ENCODE data around the gene BSPRY. TPM values are rescaled to one million over a fixed set of nuclear protein-coding genes. Genes with fewer than 3 reads are reported as not detected.
"Not testable (repeated sequence)": the region's sequence is repeated elsewhere in the genome, so short reads cannot be mapped to it uniquely, and the experiment has no call there.

BSPRY gene
- total RNA-seq, 1 donor from 2014 or later, result 7.6 TPM

DNA sequence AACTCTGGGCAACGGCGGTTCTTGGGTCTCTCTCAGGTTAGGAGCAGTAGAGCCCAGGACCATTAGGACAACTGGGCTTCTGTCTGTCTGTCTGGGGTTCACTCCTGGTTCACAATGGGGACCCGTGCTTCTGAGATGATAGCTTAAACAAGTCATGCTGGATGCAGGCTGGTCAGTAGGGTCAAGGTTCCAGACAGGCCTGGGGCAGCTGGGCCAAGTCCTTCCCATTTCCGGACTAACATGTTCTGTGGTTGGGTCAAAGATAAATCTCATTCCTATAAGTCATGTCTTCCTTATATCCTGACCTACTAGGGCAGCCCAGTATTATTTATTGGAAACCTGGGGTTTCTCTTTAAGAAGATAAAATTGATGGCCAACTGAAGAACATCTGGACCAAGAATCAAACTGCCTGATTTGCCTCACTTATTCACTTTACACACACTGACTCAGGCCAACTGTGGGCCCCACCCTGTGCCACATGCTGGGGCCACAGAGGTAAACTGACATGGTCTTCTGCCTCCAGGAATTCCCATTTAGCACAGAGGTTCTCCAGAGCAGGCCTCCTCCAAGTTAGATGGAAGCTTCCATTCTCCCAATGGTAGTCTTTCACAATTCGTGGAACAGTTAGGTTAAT lies 19.1 kb downstream of the BSPRY start:
- intact Hi-C loops (cut with micrococcal nuclease), result no loop called here

DNA sequence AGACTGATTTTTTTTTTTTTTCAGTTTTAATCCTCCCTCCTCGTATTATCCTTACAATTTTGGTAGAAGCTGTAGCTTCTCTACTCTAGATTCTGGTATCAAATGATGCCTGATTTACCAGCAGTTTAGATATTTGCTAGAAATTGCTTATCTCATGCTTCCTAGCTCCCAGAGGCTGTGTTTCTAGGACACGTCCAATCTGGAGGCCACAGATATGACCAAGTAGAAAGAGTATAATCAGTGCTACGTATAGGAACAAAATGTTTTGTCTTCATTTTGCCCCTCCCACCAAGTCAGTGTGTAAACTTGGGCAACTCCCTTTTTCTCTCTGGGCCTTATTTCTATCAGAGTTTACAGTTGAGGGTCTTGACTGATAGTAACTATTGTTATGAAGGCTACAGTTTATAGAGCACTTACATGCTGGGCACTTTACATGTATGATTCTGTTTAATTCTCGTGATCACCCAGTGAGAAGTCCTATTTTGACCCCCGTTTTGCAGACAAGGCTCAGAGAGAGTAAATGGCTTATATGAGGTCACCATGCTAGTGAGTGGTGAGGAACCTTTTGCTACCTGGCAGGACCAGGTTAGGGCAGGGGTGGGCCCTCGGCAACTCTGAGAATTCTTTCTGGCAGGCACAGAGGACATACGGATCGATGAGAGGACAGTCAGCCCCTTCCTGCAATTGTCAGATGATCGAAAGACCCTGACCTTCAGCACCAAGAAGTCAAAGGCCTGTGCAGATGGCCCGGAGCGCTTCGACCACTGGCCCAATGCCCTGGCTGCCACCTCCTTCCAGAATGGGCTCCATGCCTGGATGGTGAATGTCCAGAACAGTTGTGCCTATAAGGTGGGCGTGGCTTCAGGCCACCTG lies 19.9 kb downstream of the BSPRY start:
- intact Hi-C loops (cut with micrococcal nuclease), result no loop called here

DNA sequence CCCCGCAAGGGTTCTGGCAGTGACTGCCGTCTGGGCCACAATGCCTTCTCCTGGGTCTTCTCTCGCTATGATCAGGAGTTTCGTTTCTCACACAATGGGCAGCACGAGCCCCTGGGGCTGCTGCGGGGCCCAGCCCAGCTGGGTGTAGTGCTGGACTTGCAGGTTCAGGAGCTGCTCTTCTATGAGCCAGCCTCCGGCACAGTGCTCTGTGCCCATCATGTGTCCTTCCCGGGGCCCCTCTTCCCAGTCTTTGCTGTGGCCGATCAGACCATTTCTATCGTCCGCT lies 20.5 kb downstream of the BSPRY start:
- intact Hi-C loops (cut with micrococcal nuclease), result no loop called here

DNA sequence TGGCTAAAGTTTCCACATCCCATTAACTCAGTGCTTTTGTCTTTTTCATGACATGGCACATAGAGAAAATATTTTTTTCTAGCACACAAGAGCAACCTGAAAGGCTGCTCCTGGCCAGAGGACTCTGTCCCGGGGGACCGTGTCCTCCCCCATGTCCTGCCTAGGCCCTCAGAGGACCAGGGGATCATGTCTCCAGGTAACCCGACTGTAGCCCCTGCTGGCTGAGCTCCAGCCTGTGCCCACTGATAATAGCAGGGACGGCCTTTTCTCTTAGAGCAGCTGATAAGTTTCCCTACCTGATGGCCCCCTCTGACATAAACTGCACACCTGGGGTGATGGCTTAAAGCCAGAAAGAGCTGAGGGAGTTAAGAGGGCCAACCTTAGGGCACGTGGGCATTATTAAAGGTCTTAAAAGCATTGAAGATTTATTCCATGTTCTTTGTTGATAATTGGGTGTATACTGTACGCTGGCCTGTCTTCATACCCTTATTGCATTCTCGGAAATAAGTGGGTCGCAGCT lies 21.5 kb downstream of the BSPRY start:
- intact Hi-C loops (cut with micrococcal nuclease), result no loop called here

DNA sequence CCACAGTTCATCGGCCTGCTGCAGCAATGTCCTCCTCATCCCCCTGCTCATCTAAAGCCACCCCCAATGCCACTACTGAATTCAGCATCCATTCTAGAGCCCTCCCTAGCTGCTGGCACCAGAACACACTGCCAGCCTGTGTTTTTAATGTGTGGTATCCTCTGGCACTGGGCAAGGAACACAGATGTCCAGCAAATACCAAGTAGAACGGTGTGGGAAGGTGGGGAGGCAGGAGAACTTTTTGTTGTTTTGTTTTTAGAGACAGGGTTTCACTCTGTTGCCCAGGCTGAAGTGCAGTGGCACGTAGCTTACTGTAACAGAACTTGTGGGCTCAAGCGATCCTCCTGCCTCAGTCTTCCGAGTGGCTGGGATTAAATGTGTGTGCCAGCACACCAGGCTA lies 22.7 kb downstream of the BSPRY start:
- intact Hi-C loops (cut with micrococcal nuclease), result no loop called here

DNA sequence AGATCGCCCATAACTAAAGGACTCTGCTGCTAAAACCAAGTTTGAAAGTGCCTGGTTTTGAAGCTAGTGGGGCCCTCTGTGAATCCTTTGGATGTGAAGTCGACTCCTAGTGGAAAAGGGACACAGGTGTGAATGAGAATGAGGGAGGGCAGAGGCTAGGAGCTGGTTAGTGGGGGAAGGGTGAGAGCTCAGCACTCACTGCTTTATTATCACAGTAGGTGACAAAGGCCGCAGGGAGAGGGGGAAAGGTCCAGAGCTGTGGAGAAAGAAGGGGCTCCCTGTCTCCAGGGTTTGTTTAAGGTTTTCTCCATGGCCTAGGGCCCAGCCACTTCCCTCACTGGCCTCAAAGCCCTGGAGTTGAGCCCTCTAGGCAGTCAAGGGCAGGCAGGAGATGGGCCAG lies 23.9 kb downstream of the BSPRY start:
- intact Hi-C loops (cut with micrococcal nuclease), result no loop called here

DNA sequence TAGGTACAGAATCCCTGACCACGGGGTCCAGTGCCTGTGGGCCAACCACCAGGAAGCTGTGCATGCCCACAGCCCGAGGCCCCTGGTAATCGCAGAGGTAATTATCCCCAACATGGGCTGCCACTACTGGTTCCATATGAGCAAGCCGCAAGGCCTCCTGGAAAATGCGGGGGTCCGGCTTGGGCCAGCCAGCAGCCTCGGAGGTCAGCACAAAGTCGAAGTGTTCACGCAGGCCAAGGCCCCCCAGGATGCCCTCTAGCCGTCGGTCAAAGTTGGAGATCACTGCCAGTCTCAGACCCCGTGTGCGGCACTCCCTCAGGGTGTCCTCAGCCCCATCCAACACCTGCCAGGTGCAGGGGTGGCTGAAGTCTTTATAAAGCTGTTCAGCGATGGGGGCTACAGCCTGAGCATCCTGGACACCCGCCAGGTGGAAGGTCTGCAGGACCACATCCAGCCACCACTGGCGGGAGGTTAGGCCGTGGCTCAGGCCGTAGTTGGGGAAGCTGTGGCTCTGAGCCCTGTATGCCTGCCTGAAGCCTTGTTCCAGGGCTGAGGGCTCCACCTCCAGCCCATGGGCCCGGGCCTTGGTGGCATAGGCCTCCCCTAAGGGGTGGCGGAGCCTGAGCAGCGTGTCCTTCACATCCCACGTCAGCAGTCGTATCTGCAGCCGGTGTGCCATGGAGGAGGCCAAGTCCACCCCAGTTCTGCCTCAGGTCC lies 24.5 kb downstream of the BSPRY start:
- intact Hi-C loops (cut with micrococcal nuclease), result no loop called here

DNA sequence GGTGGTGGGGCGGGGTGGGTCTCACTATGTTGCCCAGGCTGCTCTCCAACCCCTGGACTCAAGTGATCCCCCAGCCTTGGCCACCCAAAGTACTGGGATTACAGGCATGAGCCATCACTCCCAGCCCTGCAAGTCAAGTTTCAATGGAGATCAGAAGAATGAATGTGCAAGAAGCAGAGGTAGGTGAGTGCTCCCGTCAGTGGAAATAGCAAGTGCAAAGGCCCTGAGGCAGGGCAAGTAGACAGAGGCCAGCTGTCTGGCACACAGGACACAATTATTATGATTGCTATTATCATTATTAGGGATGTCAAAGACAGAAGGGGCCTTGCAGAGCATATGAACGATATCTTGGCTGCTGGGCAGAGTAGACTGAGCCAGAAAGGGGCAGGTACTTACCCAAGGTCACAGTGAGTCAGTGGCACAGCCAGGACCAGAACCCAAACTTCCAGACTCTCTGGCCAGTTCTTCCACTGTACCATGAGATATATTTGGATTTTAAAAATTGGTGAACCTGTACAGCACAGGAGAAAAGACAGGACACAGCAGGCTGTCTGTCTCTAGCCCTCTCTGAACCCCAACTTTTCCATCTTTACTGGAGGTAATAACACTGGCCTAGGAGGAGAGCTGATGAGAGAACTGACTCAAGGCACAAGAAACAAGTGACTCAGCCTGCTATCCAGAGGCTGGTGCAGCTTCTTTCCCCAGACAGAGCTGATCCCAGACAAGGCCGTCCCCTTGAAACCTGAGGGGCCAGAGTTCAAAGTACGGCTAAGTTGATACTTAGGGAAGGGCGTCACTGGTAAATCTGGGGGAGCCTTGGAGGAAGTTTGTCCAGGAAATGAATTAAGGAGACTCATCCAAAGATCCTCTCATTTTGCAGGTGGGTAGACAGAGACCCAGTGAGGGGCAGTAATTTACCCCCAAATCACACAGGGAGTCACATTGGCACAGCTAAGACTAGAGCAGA lies 26.0 kb downstream of the BSPRY start:
- intact Hi-C loops (cut with micrococcal nuclease), result loop anchor here (1.0 kb wide), 1 partner anchor 154 kb away; the partner anchor contains the start of genes FKBP15 and SLC31A1

DNA sequence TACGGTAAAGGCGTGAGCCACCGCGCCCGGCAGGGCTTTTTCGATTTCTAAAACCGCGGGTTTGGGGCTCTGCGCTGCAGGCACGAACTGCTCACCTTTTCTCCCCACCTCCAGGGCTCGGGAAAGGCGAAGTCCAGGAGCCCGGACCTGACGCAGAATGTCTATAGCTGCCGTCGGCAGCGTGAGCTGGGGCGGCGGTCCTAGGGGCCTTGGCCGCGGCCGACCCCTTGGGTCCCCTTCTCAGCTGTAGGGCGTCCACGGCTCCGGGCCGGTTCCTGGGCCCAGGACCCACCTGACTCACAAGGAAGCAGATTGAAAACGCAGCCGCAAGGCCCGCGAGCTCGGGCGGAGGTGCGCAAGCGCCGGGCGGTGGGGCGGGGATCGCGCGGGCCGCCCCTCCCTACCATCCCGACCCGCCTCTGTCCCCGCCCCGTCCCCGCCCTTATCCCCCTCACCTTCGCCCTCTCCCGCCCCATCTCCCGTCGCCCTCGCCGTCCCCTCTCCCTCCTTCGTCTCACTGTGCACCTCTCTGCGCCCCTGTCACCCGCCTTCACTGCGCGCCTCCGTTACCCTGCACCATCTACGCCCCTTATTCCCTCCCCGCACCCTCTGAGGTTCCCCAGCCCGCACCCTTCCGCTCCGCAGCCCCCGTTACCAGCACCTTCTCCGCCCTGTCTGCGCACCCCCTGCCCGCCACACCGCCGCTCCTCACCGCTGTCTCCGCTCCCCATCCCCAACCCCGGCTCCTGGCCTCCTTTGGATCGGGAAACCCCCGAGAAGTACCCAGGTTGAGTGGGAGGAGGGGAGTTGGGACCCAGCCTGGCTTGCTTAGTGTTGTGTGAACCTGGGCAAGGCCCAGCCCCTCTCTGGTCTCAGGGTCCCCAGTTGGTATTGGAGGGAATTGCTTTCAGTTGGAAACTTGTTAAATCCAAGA lies 27.6 kb downstream of the BSPRY start, which contains the start of gene HDHD3:
Gene HDHD3, minus strand, starts transcription at position 353 of the 934 bp plus-strand sequence. CDS start 2,632 bp downstream, outside the sequence.
- intact Hi-C loops (cut with micrococcal nuclease), result loop anchor here (1.0 kb wide), 6 partner anchors 24 to 156 kb away; partner anchors contain the start of genes ALAD, C9orf43, CDC26 and FKBP15

DNA sequence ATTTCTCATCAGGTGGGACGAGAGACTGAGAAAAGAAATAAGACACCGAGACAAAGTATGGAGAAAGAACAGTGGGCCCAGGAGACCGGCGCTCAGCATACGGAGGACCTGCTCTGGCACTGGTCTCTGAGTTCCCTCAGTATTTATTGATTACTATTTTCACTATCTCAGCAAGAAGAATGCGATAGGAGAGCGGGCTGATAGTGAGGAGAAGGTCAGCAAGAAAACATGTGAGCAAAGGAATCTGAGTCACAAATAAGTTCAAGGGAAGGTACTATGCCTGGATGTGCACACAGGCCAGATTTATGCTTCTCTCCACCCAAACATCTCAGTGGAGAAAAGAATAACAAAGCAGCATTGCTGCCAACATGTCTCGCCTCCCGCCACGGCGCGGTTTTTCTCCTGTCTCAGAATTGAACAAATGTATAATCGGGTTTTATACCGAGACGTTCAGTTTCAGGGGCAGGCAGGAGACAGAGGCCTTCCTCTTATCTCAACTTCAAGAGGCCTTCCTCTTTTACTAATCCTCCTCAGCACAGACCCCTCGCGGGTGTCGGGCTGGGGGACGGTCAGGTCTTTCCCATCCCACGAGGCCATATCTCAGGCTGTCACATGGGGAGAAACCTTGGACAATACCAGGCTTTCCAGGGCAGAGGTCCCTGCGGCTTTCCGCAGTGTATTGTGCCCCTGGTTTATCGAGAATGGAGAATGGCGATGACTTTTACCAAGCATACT lies 29.9 kb downstream of the BSPRY start:
- intact Hi-C loops (cut with micrococcal nuclease), result not testable (repeated sequence)

DNA sequence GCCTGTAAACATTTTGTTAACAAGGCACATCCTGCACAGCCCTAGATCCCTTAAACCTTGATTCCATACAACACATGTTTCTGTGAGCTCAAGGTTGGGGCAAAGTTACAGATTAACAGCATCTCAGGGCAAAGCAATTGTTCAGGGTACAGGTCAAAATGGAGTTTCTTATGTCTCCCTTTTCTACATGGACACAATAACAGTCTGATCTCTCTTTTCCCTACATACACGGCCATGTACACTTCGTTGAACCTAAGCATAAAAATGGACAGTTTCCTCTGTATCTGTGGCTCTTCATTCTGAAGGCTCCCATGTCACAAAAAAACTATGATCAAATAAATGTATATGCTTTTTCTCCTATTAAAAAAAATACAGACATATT lies 30.5 kb downstream of the BSPRY start:
- intact Hi-C loops (cut with micrococcal nuclease), result not testable (repeated sequence)

DNA sequence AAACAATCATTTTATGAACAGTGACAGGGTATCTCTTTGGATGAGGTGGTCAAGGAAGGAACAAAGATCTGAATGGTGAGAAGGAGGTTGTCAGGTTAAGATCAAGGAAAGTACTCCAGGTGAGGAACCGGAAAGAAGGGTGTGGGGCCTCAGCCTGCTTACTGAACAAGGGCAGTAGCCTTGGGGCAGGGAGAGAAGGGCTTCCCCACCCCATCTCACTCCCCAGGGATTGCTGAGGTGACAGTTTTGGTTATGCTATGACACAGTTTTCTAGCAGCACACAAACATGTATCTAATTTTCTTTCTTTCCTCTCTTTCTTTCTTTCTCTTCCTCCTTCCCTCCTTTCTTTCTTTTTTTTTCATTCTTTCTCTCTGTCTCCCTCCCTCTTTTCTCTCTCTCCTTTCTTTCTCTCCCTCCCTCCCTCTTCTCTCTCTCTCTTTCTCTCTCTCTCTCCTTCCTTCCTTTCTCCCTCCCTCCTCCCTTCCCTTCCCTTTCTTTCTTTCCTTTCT lies 31.6 kb downstream of the BSPRY start:
- intact Hi-C loops (cut with micrococcal nuclease), result no loop called here

DNA sequence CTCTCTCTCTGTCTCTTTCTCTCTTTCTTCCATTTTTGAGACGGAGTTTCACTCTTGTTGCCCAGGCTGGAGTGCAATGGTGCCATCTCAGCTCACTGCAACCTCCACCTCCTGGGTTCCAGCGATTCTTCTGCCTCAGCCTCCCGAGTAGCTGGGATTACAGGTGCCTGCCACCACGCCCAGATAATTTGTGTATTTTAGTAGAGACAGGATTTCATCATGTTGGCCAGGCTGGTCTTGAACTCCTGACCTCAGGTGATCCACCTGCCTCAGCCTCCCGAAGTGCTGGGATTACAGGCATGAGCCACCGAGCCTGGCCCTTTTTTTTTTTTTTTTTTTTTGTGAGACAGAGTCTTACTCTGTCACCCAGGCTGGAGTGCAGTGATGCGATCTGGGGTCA lies 32.1 kb downstream of the BSPRY start:
- intact Hi-C loops (cut with micrococcal nuclease), result not testable (repeated sequence)

DNA sequence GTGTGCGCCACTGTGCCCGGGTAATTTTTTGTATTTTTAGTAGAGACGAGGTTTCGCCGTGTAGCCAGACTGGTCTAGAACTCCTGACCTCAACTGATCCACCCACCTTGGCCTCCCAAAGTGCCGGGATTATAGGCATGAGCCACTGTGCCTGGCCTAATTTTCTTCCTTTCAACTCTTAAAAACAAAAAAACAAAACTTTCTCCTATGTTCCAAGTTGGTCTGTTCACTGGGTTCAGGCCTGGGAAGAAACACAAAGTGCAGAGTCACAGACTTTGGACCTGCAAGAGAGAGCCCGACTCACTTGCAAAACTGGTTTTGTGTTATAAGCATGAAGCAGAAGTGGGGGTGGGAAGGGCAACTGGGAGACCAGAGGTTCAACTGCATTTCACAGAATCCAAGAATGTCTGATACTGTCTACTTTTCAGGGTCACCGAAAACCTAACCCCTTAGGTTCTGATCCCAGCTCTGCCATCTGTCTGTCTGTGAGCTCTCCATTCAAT lies 32.6 kb downstream of the BSPRY start:
- intact Hi-C loops (cut with micrococcal nuclease), result no loop called here

DNA sequence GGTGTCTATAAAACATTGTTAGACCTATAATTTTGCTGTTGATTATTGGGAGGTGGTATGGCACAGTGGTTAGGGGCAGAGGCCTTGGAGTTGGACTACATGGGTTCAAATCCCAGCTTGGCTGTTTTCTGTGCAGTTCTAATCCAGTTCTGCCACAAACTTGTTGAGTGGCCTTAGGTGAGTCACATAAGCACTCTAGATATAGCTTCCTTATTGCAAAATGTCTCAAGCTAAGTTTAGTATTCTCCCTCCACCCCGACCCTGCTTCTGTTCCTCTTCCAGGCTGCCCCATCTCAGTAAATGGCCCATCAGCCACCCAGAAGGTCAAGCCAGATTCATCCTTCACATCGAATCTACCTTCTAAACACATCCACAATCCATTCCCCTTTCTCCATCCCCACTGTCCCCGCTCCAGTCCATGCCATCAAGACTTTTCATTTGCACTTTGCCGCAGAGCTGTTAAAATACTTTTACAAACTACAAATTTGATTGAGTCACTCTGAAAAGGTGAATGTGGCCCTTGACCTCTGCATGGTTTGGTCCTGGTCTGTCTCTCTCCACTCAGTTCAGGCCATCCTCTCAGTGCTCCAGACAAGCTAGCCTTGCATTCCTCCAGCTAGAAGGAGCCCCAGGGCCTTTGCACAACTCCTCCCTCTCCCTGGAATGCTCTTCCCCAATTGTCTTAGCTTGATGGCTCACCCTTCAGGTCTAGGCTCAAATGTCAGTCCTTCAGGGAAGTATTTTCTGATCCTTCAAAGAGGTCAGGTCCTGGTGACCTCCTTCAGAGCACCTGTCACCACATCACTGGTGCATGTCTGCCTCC lies 37.4 kb downstream of the BSPRY start:
- intact Hi-C loops (cut with micrococcal nuclease), result no loop called here

DNA sequence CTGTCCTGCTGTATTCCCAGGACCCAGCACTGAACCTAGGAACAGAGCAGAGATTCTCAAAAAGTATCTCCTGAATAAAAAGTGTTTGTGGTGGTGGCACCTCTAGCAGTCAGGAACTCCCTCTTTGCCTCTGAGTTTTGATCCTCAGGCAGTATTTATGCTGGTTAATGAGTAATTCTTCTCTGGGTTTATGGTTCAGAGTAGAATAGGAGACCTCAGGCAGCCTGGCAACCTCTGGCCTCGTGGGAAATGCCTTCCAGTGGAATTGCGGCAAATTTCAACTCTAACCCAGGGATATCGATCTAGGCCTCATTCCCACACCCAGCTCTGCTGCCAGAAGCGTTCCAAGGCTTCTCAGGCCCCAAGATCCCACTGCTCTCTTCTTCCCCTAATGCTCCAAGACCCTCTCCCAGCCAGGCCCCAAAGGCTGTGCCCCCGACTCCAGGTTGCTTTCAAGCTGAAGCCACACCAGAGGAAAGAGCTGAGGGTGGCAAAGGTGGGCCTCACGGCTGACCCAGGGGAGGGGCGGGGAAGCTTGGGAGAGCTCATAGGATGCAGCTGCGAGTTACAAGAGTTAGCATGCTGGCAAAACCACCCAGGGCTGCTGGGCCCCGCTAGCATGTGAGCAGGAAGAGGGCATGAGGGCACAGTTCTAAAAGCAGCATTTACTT lies 38.4 kb downstream of the BSPRY start:
- intact Hi-C loops (cut with micrococcal nuclease), result no loop called here

DNA sequence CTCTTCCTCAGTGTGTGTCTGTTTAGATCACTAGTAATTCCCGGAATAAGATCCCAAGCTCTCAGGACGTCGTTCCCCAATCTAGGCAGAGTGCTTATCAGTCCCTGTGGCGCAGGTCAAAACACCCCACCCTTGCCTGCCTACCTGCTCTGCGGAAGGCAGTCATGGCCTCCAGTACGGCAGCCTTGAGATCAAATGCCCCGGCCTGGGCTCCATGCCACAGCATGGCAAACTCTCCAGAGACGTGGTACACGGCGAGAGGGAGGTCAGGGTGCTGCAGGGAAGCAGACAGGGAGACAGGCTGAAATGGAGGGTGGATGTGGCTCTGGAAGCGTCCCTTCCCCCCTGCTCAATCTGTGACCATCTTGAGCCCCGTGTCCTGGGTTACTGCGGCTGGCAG lies 39.5 kb downstream of the BSPRY start:
- intact Hi-C loops (cut with micrococcal nuclease), result no loop called here

Data from T-helper 2 cell treated with Interferon-gamma antibody and Interleukin-4, amounts not matched to agents 100 ng/mL and 5 ng/mL, for 36 hours (primary cell).